Stimulated activated effector memory CD8-positive, alpha-beta T cell treated with anti-CD3 and anti-CD28 coated beads, Interleukin-12 subunit alpha, Interleukin-12 subunit beta, amount 100 ng/mL, for 72 hours (primary cell): ENCODE data around the gene VPS8.

ENCODE experiments used
- ATAC-seq: fragments of 150-1000 bp; cut with Tn5 transposase; 2 replicates; pipeline ENCODE4 v1.10.0; 2021
- DNase-seq, 2 donors: peaks; one replicate each; pipeline ENCODE4 v3.0.0; 2021 to 2022; ENCODE audit warnings: low spot score in 2 of 2
- H3K27ac Mint-ChIP-seq: one replicate; pipeline ENCODE4 v1.8.0; 2022; ENCODE audit warnings: mild to moderate bottlenecking, mixed read lengths
- H3K36me3 Mint-ChIP-seq: one replicate; pipeline ENCODE4 v1.8.0; 2022; ENCODE audit warnings: mild to moderate bottlenecking, mixed read lengths
- H3K4me1 Mint-ChIP-seq: one replicate; pipeline ENCODE4 v1.8.0; 2022; ENCODE audit warnings: mixed read lengths
- H3K4me3 Mint-ChIP-seq: one replicate; pipeline ENCODE4 v1.8.0; 2022; ENCODE audit warnings: mild to moderate bottlenecking, mixed read lengths
- H3K9me3 Mint-ChIP-seq: one replicate; pipeline ENCODE4 v1.8.0; 2022; ENCODE audit warnings: mixed read lengths

VPS8 gene

DNA sequence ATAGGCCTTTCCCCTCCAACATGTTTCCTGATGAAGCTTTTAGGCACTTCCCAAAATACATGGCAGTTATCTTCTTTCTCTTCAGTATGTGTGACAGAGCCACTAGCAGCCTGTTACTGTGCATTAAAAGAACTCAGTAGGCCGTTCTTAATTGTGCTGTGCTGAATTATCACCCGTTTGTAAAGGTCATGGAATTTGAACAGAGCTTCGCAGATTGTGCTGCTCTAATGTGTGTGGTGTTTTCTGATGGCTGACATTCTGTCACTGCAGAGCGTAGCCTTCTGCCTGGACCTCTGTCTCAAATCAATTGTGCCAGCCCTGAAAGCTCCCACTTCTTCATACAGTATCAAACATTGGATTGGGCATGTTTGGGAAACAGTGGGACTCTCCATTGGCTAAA lies 229.6 kb downstream of the VPS8 start:
- no peak overlapping the region for H3K27ac Mint-ChIP-seq
- no peaks in the 10 kb centered on the region for H3K4me1 Mint-ChIP-seq
- no peaks in the 10 kb centered on the region for H3K36me3 Mint-ChIP-seq
- no peak overlapping the region for H3K4me3 Mint-ChIP-seq
- peaks cover 7% of the 10 kb centered on the region for H3K9me3 Mint-ChIP-seq
- DNase-seq (no peak), ATAC-seq (no peak)

DNA sequence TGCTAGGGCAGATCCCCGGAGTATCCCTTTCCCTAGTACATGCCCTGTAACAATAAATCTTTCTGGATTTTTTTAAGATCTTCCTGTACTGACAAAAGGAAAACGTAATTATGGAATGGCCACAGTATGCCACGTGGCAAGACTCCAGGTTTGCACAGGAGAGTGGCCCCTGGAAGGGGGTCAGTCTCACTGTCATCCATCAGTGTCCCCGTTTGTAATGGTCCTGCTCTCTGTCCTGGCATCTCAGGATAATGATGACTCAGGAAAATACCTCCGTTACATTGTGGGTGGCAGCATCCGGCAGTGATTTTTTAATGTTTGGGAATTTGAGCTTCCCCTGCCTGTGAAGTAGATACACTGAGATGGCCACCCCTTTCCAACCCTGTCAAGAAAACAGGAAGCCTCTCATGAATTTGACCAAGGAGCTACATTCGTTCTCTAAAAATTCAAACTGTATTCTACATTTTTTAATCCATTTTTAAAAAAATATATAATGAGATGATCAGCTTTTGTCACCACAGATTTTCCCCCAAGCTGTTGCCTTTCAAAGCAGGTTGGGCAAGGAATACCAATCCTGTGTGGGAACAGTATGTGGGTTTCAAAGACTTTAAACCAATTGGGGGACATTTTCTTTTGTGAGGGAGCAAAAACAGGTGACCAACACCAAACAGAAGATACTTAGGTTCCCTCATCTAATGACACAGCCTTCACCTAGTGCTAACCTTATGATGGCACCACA lies 230.5 kb downstream of the VPS8 start:
- no peak overlapping the region for H3K4me3 Mint-ChIP-seq
- ATAC-seq (no peak), DNase-seq (no peak)
- no peaks in the 10 kb centered on the region for H3K4me1 Mint-ChIP-seq
- no peak overlapping the region for H3K27ac Mint-ChIP-seq
- peaks cover 3% of the 10 kb centered on the region for H3K9me3 Mint-ChIP-seq
- H3K36me3 Mint-ChIP-seq: peaks cover 5% of the 10 kb centered on the region

GRCh38 chr3:185046164-185046515 lies 234.2 kb downstream of the VPS8 start:
- ATAC-seq: no peak
- no peaks in the 10 kb centered on the region for H3K4me1 Mint-ChIP-seq
- H3K4me3 Mint-ChIP-seq: no peak overlapping the region
- DNase-seq: no peak
- H3K9me3 Mint-ChIP-seq: no peaks in the 10 kb centered on the region
- H3K36me3 Mint-ChIP-seq: peaks cover 27% of the 10 kb centered on the region
- H3K27ac Mint-ChIP-seq: no peak overlapping the region

DNA sequence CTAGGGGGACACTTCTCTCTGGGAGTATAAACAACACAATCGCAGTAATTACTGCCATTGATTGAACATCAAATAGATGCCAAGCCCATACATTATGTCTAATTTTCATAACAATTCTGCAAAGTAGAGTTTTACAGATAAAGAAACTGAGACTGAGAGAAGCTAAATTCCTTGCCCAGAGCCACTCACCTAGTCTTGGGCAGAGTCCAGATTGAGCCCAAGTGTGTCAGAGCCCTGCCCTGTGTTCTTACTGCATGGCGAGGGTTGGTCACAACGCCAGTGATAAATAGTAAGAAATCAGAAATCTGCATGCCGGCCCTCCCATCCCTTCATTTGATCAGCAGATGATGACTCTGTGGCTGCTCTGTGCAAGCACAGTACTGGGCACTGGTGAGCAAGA lies 234.6 kb downstream of the VPS8 start:
- H3K9me3 Mint-ChIP-seq: no peaks in the 10 kb centered on the region

DNA sequence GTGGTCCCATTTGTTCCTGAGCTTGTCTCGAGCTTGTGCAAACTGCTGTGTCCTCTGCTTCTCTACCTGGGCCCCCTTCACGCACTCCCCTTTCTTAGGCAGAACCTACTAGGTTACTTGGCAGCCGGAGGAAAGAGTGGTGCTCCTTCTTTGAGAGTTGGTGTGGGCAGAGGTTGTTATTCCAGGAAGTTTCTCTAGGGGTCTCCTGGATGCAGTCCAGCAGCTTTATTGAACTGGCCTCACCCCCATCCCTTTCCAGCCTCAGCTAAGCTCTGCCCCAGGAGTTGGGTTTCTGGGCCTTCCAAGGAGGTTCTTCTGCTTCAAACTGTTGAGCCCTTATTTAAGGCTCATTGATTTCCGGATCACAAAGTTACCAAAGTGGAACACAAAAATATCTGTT lies 237.7 kb downstream of the VPS8 start:
- Mint-ChIP-seq H3K4me3 (no peak overlapping the region), H3K9me3 (peaks cover 6% of the 10 kb centered on the region), H3K36me3 (peaks cover 58% of the 10 kb centered on the region), H3K4me1 (no peaks in the 10 kb centered on the region), H3K27ac (no peak overlapping the region)
- no peak for ATAC-seq
- no peak for DNase-seq

More for the DNA sequence above, 234.6 kb downstream of the VPS8 start:
- Mint-ChIP-seq H3K27ac (no peak overlapping the region), H3K4me1 (no peaks in the 10 kb centered on the region), H3K36me3 (peaks cover 31% of the 10 kb centered on the region), H3K4me3 (no peak overlapping the region)
- no peak for DNase-seq
- ATAC-seq: no peak

DNA sequence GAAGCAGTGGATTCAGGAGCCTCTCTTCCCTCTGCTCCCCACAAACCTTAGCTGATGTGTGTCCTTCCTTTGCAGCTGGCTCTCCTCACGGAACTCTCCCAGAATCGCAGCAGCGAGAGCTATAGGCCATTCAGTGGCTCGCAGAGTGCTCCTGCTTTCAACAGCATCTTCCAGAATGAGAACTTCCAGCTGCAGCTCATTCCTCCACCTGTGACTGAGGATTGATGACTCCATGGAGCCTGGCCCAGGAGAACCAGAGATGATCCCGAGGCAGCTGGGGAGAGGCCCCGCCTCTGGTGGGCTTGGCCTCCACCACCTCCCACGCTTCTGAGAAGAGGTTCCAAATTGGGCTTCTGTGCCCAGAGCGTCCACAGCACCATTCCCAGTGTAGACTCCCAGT lies 239.8 kb downstream of the VPS8 start:
- no peak overlapping the region for H3K27ac Mint-ChIP-seq
- H3K9me3 Mint-ChIP-seq: peaks cover 14% of the 10 kb centered on the region
- no peak overlapping the region for H3K4me3 Mint-ChIP-seq
- ATAC-seq (no peak), DNase-seq (no peak)
- H3K36me3 Mint-ChIP-seq: peaks cover 64% of the 10 kb centered on the region
- no peaks in the 10 kb centered on the region for H3K4me1 Mint-ChIP-seq

DNA sequence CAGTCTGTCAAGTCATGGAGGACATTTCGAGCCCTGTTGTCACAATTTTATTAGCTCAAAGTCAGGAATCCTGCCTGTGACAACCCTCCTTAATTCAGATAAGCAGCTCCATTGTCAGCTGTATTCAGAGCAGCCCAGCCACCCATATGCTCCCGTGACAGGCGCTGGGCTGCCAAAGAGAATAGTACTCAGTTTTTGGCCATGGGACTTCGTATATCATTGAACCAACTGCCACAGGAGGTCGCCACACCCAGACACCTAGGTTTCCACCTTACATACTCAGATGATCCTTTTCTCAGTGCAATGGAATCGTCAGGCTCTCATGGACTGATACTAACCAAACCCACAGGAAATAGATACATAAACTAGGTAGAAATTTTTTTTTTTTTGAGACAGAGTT lies 240.7 kb downstream of the VPS8 start:
- DNase-seq (no peak), ATAC-seq (no peak)
- Mint-ChIP-seq H3K27ac (no peak overlapping the region), H3K4me3 (no peak overlapping the region), H3K4me1 (no peaks in the 10 kb centered on the region), H3K9me3 (peaks cover 17% of the 10 kb centered on the region), H3K36me3 (peaks cover 59% of the 10 kb centered on the region)

- Mint-ChIP-seq H3K4me1 (no peaks in the 10 kb centered on the region), H3K9me3 (peaks cover 39% of the 10 kb centered on the region), H3K36me3 (peaks cover 30% of the 10 kb centered on the region), H3K27ac (no peak overlapping the region), H3K4me3 (no peak overlapping the region)
- no peak for ATAC-seq
- DNase-seq: no peak
Observed at GRCh38 chr3:185056908-185057307, 244.9 kb downstream of the VPS8 start.

GRCh38 chr3:185057829-185058228 lies 245.9 kb downstream of the VPS8 start:
- Mint-ChIP-seq H3K9me3 (peaks cover 39% of the 10 kb centered on the region), H3K27ac (no peak overlapping the region), H3K4me3 (no peak overlapping the region)

DNA sequence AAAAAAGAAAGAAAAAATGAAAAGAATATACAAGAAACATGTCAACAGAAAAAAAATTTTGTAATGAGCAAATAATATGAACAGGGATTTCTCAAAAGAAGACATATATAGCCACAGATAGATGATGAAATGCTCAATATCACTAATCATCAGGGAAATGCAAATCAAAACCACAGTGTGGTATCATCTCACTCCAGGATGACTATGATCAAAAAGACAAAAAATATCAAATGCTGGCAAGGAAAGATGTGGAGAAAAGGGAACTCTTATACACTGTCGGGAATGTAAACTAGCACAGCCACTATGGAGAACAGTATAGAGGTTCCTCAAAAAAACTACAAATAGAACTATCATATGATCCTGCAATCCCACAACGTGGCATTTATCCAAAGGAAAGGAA lies 246.8 kb downstream of the VPS8 start:
- peaks cover 39% of the 10 kb centered on the region for H3K9me3 Mint-ChIP-seq
- H3K4me1 Mint-ChIP-seq: no peaks in the 10 kb centered on the region
- H3K36me3 Mint-ChIP-seq: peaks cover 11% of the 10 kb centered on the region
- DNase-seq: no peak
- ATAC-seq: no peak
- H3K27ac Mint-ChIP-seq: no peak overlapping the region
- no peak overlapping the region for H3K4me3 Mint-ChIP-seq

More at GRCh38 chr3:185057829-185058228, 245.9 kb downstream of the VPS8 start:
- DNase-seq (no peak), ATAC-seq (no peak)
- peaks cover 21% of the 10 kb centered on the region for H3K36me3 Mint-ChIP-seq
- H3K4me1 Mint-ChIP-seq: no peaks in the 10 kb centered on the region

DNA sequence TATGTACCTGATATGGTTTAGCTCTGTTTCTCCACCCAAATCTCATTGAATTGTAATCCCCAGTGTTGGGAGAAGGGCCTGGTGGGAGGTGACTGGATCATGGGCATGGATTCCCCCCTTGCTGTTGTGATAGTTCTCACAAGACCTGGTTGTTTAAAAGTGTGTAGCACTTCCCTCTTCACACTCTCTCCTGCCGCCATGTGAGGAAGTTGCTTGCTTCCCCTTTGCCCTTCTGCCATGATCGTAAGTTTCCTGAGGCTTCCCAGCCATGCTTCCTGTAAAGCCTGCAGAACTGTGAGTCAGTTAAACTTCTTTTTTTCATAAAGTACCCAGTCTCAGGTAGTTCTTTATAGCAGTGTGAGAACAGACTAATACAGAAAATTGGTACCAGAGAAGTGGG lies 247.8 kb downstream of the VPS8 start:
- Mint-ChIP-seq H3K9me3 (peaks cover 33% of the 10 kb centered on the region), H3K4me1 (no peaks in the 10 kb centered on the region), H3K36me3 (peaks cover 6% of the 10 kb centered on the region), H3K4me3 (no peak overlapping the region), H3K27ac (no peak overlapping the region)
- ATAC-seq (no peak), DNase-seq (no peak)

GRCh38 chr3:185060655-185061054 lies 248.7 kb downstream of the VPS8 start:
- ATAC-seq: no peak
- peaks cover 28% of the 10 kb centered on the region for H3K9me3 Mint-ChIP-seq
- H3K4me1 Mint-ChIP-seq: no peaks in the 10 kb centered on the region
- no peak overlapping the region for H3K27ac Mint-ChIP-seq
- H3K4me3 Mint-ChIP-seq: no peak overlapping the region
- no peak for DNase-seq
- no peaks in the 10 kb centered on the region for H3K36me3 Mint-ChIP-seq

GRCh38 chr3:185062191-185062590 lies 250.2 kb downstream of the VPS8 start:
- no peak overlapping the region for H3K27ac Mint-ChIP-seq
- DNase-seq (no peak), ATAC-seq (no peak)
- no peaks in the 10 kb centered on the region for H3K36me3 Mint-ChIP-seq
- H3K4me1 Mint-ChIP-seq: no peaks in the 10 kb centered on the region
- H3K4me3 Mint-ChIP-seq: no peak overlapping the region
- peaks cover 23% of the 10 kb centered on the region for H3K9me3 Mint-ChIP-seq

- H3K9me3 Mint-ChIP-seq: peaks cover 19% of the 10 kb centered on the region
- H3K27ac Mint-ChIP-seq: no peak overlapping the region
- no peaks in the 10 kb centered on the region for H3K36me3 Mint-ChIP-seq
- H3K4me3 Mint-ChIP-seq: no peak overlapping the region
- no peak for DNase-seq
- H3K4me1 Mint-ChIP-seq: no peaks in the 10 kb centered on the region
- no peak for ATAC-seq
Observed at GRCh38 chr3:185063431-185063830, 251.5 kb downstream of the VPS8 start.

GRCh38 chr3:185065059-185065458 lies 253.1 kb downstream of the VPS8 start:
- DNase-seq (no peak), ATAC-seq (peak; percentile 26)
- Mint-ChIP-seq H3K27ac (no peak overlapping the region), H3K4me1 (no peaks in the 10 kb centered on the region), H3K9me3 (peaks cover 5% of the 10 kb centered on the region), H3K4me3 (no peak overlapping the region), H3K36me3 (no peaks in the 10 kb centered on the region)

GRCh38 chr3:185066251-185066650 lies 254.3 kb downstream of the VPS8 start:
- DNase-seq: no peak
- H3K4me3 Mint-ChIP-seq: no peak overlapping the region
- peaks cover 3% of the 10 kb centered on the region for H3K9me3 Mint-ChIP-seq
- no peak for ATAC-seq
- H3K4me1 Mint-ChIP-seq: no peaks in the 10 kb centered on the region
- no peak overlapping the region for H3K27ac Mint-ChIP-seq
- H3K36me3 Mint-ChIP-seq: no peaks in the 10 kb centered on the region

- H3K27ac Mint-ChIP-seq: no peak overlapping the region
- no peak overlapping the region for H3K4me3 Mint-ChIP-seq
- H3K4me1 Mint-ChIP-seq: no peaks in the 10 kb centered on the region
- no peaks in the 10 kb centered on the region for H3K36me3 Mint-ChIP-seq
- ATAC-seq: no peak
- DNase-seq: no peak
- no peaks in the 10 kb centered on the region for H3K9me3 Mint-ChIP-seq
Observed at GRCh38 chr3:185067173-185067572, 255.2 kb downstream of the VPS8 start.
